HepG2 (cell line): ENCODE measurements around the gene KATNBL1. TPM values are rescaled to one million over a fixed set of nuclear protein-coding genes. Genes with fewer than 3 reads are reported as not detected.
A peak's percentile ranks its signal among the peaks of the same experiment; 100 is the strongest.

Source experiments
- ATF1 ChIP-seq: IDR thresholded peaks from 2 replicates; pipeline ENCODE4 v1.6.1; 2016; ENCODE audit warnings: mild to moderate bottlenecking, control low read depth
- ATF4 ChIP-seq, 2 experiments: fragments of 450-650 bp in 1 of 2; sonication (generic) in 1 of 2; formaldehyde crosslinking; IDR thresholded peaks; 2 replicates each; pipeline versions ENCODE4 v1.5.0 to v1.8.0; 2020 to 2022; ENCODE audit warnings: mild to moderate bottlenecking in 1 of 2, missing genetic modification reagents in 1 of 2
- CBX1 ChIP-seq: IDR thresholded peaks from one replicate; pipeline ENCODE4 v1.6.1; 2016; ENCODE audit warnings: antibody characterized with exemption, low read depth
- CENPX ChIP-seq: sonication (generic); formaldehyde crosslinking; IDR thresholded peaks from 2 replicates; pipeline ENCODE4 v1.9.0; 2021; ENCODE audit warnings: mild to moderate bottlenecking, missing genetic modification reagents, moderate library complexity
- DBP ChIP-seq: sonication (generic); formaldehyde crosslinking; IDR thresholded peaks from 2 replicates; pipeline ENCODE4 v1.4.0; 2020; ENCODE audit warnings: missing genetic modification reagents; ENCODE audit errors: not compliant biosample characterization
- KLF16 ChIP-seq, 2 experiments: sonication (generic) in 1 of 2; formaldehyde crosslinking in 1 of 2; IDR thresholded peaks; 2 replicates each; pipeline versions ENCODE4 v1.6.1 to v1.8.0; 2016 to 2023; ENCODE audit warnings: missing genetic modification reagents in 2 of 2, missing compliant biosample characterization in 1 of 2
- MIER2 ChIP-seq: IDR thresholded peaks from 2 replicates; pipeline ENCODE4 v1.6.1; 2016; ENCODE audit warnings: missing biosample characterization, missing genetic modification reagents
- MLXIP ChIP-seq: sonication (generic); formaldehyde crosslinking; IDR thresholded peaks from 2 replicates; pipeline ENCODE4 v1.9.0; 2021; ENCODE audit warnings: missing genetic modification reagents, borderline replicate concordance
- NFE2L1 ChIP-seq: sonication (generic); formaldehyde crosslinking; IDR thresholded peaks from 2 replicates; pipeline ENCODE4 v1.4.0; 2020; ENCODE audit warnings: missing genetic modification reagents, mild to moderate bottlenecking, borderline replicate concordance
- NR2F6 ChIP-seq, 2 experiments: IDR thresholded peaks; 2 replicates each; pipeline ENCODE4 v1.6.1; 2016; ENCODE audit warnings: antibody characterized with exemption in 1 of 2, mild to moderate bottlenecking in 1 of 2
- PAWR ChIP-seq: sonication (generic); formaldehyde crosslinking; IDR thresholded peaks from 2 replicates; pipeline ENCODE4 v1.4.0; 2020; ENCODE audit warnings: missing genetic modification reagents, mild to moderate bottlenecking, borderline replicate concordance
- PHF20 ChIP-seq: sonication (generic); formaldehyde crosslinking; IDR thresholded peaks from 2 replicates; pipeline ENCODE4 v1.5.0; 2020; ENCODE audit warnings: mild to moderate bottlenecking, missing genetic modification reagents
- RXRB ChIP-seq: IDR thresholded peaks from 2 replicates; pipeline ENCODE4 v1.6.1; 2016; ENCODE audit warnings: borderline replicate concordance, missing genetic modification reagents, missing compliant biosample characterization
- SOX6 ChIP-seq, 2 experiments: fragments of 450-650 bp in 1 of 2; sonication (generic) in 1 of 2; formaldehyde crosslinking in 1 of 2; IDR thresholded peaks; 2 replicates each; pipeline versions ENCODE4 v1.4.0 to v1.6.1; 2017 to 2020; ENCODE audit warnings: antibody characterized with exemption in 1 of 2, mild to moderate bottlenecking in 1 of 2, missing genetic modification reagents in 1 of 2
- SRF ChIP-seq: IDR thresholded peaks from 2 replicates; pipeline ENCODE4 v1.6.1; 2011; ENCODE audit warnings: mild to moderate bottlenecking, low read depth, low read length, moderate library complexity
- ZFX ChIP-seq: sonication (generic); formaldehyde crosslinking; IDR thresholded peaks from 2 replicates; pipeline ENCODE4 v1.4.0; 2020; ENCODE audit warnings: mild to moderate bottlenecking, low read depth, missing genetic modification reagents, moderate library complexity
- ZNF263 ChIP-seq: sonication (generic); formaldehyde crosslinking; IDR thresholded peaks from 2 replicates; pipeline ENCODE4 v1.4.0; 2020; ENCODE audit warnings: missing genetic modification reagents
- ZNF354B ChIP-seq: sonication (generic); formaldehyde crosslinking; IDR thresholded peaks from 2 replicates; pipeline ENCODE4 v1.8.0; 2022; ENCODE audit warnings: mild to moderate bottlenecking, missing genetic modification reagents
- ZNF512 ChIP-seq: sonication (generic); formaldehyde crosslinking; IDR thresholded peaks from 2 replicates; pipeline ENCODE4 v1.4.0; 2020; ENCODE audit warnings: mild to moderate bottlenecking, missing genetic modification reagents
- polyA plus RNA-seq, 8 experiments: library from polyadenylated mRNA; depleted of rRNA in 3 of 8; stranded (reverse) in 7 of 8; unstranded in 1 of 8; fragments of >200 nt; fragmentation: Illumina TruSeq in 4 of 8; extraction: Trizol in 4 of 8; gene quantifications; 2 replicates each; pipeline versions ENCODE4 v1.2.1 to v1.2.3, GENCODE V29; 2011 to 2016; ENCODE audit warnings: low read depth in 4 of 8, missing spikeins in 1 of 8, mixed read lengths in 1 of 8; ENCODE audit not compliant: insufficient read depth in 1 of 8
- total RNA-seq, 5 experiments: library from RNA; depleted of rRNA; stranded (reverse); fragments of >200 nt; fragmentation: Illumina TruSeq; extraction: Trizol; gene quantifications; 2 replicates each; pipeline ENCODE4 v1.2.3, GENCODE V29; 2016; ENCODE audit warnings: low read depth in 1 of 5
- TF ChIP-seq, protein P1 (sequence below): sonication (generic); formaldehyde crosslinking; IDR thresholded peaks from 2 replicates; pipeline ENCODE4 v1.5.1; 2020; ENCODE audit warnings: missing genetic modification reagents, mild to moderate bottlenecking, borderline replicate concordance
- TF ChIP-seq, protein P2 (sequence below): sonication (generic); formaldehyde crosslinking; IDR thresholded peaks from 2 replicates; pipeline ENCODE4 v1.5.0; 2020; ENCODE audit warnings: missing genetic modification reagents, mild to moderate bottlenecking, borderline replicate concordance

The KATNBL1 gene
- total and polyA plus RNA-seq, 2 of the 13 experiments (the other 11 are each of a cell fraction or from before 2014, with no cell fraction given): 23.4 to 42.8 TPM

DNA sequence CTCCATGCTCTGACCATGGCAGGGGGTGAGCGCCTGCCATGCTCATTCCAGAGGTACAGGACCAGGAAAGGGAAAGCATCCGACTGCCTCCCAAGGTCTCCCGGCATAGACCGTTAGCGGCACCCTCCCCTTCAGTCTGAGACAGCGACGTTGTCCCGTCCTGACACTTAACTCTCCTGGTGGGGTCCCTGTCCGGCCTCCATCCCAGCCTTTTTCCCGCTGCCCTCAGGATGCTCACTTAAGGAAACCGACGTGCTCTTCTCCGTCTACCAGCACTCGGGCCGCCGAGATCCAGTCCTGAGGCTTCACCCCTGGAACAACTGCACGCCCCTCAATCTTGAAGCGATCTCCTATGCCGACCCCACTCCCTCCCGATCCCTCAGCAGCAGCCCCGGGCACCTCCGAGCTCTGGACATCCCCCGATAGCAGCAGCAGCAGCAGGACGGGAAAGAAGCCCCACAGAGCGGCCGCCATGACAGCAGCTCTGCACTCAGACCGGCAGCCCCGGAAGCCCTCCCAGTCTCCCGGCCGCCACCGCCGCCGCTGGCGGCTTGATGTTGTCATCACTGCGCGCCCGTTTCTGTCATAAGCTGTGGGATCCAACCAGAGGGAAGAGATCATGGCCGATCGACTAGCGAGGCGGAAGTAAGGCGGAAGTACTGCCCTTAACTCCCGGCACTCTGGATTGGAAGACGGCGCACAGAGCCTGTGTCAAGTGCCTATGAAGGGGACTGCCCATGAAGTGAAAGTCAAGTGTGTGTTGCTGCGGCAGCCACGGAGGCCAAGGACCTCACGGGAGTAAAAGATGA, 108.3 kb downstream of the KATNBL1 start, which contains the start of the genes EMC7 and PGBD4 (continued):
- TF ChIP-seq, protein P1, sequence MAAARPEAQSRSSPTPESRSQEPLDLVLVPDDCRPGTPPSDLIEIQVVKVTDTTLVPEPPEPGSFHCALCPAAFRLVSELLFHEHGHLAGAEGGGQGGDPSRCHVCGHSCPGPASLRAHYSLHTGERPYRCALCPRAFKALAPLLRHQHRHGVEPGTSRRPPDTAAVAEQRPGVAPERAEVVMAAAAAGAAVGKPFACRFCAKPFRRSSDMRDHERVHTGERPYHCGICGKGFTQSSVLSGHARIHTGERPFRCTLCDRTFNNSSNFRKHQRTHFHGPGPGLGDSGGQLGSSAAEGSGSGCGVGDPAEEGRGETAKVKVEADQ (CRISPR knock-in tag): peak; percentile 71; the same call in 1 of the 2 replicates
- TF ChIP-seq ATF1 (CRISPR knock-in tag): peak; percentile 99
- peak; percentile 99 for TF ChIP-seq PHF20 (CRISPR knock-in tag)
- TF ChIP-seq, protein P2, sequence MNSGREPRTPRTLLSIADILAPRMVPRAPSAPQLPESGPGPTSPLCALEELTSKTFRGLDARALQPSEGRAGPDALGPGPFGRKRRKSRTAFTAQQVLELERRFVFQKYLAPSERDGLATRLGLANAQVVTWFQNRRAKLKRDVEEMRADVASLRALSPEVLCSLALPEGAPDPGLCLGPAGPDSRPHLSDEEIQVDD (CRISPR knock-in tag): no peak
- peak; percentile 80 for TF ChIP-seq ZFX (CRISPR knock-in tag)
- no peak for TF ChIP-seq CENPX (CRISPR knock-in tag)
- TF ChIP-seq ATF4 (CRISPR knock-in tag; IDR thresholded peaks at IDR 0.05): no peak
- no peak for TF ChIP-seq MIER2
- peak; percentile 78 for TF ChIP-seq SRF
- no peak for TF ChIP-seq MLXIP (CRISPR knock-in tag)
- no peak for TF ChIP-seq PAWR
- 0 out of 2 replicates have a peak, but pooled peaks have one; percentile 4 for TF ChIP-seq ZNF263 (CRISPR knock-in tag)
- TF ChIP-seq NFE2L1 (CRISPR knock-in tag): no peak
- peak in 1 of 2 experiments; percentile 78; a peak in 2 of 4 replicates for TF ChIP-seq KLF16 (CRISPR knock-in tag; IDR thresholded peaks at IDR 0.05)
- TF ChIP-seq NR2F6 (IDR thresholded peaks at IDR 0.05): no peak
- TF ChIP-seq NR2F6 (CRISPR knock-in tag; IDR thresholded peaks at IDR 0.05): peak; percentile 20; the same call in 1 of the 2 replicates
- TF ChIP-seq RXRB (CRISPR knock-in tag): peak; percentile 35; the same call in 1 of the 2 replicates
- TF ChIP-seq DBP (CRISPR knock-in tag): no peak
- TF ChIP-seq ZNF354B: 0 out of 2 replicates have a peak, but pooled peaks have one; percentile 43
- TF ChIP-seq SOX6 (IDR thresholded peaks at IDR 0.05): no peak
- peak; percentile 70 for TF ChIP-seq SOX6 (CRISPR knock-in tag; IDR thresholded peaks at IDR 0.05)
- TF ChIP-seq CBX1: peak; percentile 63
- no peak for TF ChIP-seq ZNF512 (CRISPR knock-in tag)
